ENCODE measurements around the gene CCRL2.
A peak's percentile ranks its signal among the peaks of the same experiment; 100 is the strongest.
"Not testable (repeated sequence)": the region's sequence is repeated elsewhere in the genome, so short reads cannot be mapped to it uniquely, and the experiment has no call there.

The CCRL2 gene

GRCh38 chr3:46405301-46406019 lies 1.6 kb upstream of the CCRL2 start:
- peak; percentile 98 for DNase-seq

DNA sequence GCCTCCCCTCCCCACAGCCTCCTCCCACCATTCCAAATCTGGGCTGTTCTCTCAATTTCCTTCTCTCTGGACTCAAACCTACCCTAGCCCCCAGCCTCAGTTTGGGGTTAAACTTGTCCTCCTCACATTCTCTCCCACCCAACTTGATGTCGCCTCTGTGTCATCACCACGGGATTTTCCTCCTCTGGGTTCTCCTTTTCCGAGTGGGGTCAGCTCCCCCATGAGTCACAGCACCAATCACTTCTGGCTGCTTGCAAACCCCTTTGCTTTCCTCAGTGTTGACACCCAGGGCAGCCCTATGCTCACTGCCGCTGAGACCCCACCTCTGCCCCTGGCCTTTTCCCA lies 644 bp upstream of the CCRL2 start:
- peak; percentile 99 for DNase-seq

GRCh38 chr3:46407970-46408369 lies 911 bp downstream of the CCRL2 start:
- peak; percentile 81 for DNase-seq

DNA sequence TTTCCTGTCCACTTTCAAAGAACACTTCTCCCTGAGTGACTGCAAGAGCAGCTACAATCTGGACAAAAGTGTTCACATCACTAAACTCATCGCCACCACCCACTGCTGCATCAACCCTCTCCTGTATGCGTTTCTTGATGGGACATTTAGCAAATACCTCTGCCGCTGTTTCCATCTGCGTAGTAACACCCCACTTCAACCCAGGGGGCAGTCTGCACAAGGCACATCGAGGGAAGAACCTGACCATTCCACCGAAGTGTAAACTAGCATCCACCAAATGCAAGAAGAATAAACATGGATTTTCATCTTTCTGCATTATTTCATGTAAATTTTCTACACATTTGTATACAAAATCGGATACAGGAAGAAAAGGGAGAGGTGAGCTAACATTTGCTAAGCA lies 1.8 kb downstream of the CCRL2 start:
- peak; percentile 34 for DNase-seq

GRCh38 chr3:46409739-46410489 lies 2.9 kb downstream of the CCRL2 start:
- DNase-seq, result peak; percentile 16

DNA sequence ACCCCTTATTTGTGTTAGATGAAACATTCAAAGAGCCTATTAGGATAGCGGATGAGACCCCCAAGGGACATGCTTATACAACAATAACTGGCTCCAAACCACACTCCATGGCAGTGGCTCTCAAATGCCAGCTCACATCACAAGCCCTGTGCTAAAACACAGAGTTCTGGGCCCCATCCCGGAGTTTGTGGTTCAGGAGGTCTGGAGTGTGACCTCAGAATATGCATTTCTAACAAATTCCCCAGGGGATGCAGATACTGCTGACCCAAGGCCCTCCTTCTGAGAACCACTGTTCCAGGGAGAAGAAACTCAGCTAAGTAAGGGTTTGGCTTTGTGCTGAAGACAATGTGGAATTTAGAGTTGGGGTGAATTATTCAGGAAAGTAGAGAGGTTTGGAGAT lies 3.6 kb downstream of the CCRL2 start:
- peak; percentile 9 for DNase-seq

GRCh38 chr3:46411271-46411670 lies 4.2 kb downstream of the CCRL2 start:
- no peak for DNase-seq

DNA sequence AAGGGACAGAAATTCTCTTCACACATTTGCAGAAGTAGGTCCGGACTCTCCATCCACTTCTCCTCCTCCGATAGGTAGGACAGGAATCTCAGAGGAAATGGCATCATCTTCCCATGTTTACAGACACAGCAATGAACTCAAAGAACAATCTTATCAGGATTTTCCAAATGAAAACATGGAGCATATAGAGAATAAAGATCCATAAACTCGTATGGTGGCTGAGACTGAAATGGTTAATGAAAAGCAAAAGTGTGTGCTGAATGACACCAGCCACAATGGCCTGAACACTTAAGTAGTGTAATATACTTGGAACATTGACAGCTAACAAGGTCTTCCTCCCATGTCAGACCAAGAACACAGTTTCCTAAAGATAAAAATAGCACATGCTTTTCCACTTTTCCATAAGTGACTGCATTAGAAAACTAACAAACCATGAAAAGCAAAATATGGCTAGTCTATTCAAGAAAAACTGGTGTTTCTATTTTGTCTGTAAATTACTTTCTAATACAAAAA lies 5.8 kb downstream of the CCRL2 start:
- DNase-seq, result no peak

GRCh38 chr3:46413951-46414350 lies 6.9 kb downstream of the CCRL2 start:
- DNase-seq, result peak; percentile 45

DNA sequence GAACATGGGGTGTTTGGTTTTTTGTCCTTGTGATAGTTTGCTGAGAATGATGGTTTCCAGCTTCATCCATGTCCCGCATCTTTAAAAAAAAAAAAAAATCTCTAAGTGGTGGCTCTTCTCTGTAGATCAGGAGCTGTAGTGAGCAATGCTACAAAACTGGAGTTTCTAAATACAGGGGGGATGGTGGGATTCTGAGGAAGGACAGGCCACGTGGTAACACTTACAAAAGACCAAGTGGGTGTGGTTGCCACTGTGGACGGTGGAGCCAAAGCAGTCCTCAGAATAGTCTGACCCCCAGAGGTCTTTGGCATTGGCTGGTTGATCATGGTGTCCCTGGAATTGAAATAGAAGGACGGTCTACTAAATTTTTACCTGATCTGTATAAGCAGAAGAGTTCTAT lies 7.7 kb downstream of the CCRL2 start:
- no peak for DNase-seq

DNA sequence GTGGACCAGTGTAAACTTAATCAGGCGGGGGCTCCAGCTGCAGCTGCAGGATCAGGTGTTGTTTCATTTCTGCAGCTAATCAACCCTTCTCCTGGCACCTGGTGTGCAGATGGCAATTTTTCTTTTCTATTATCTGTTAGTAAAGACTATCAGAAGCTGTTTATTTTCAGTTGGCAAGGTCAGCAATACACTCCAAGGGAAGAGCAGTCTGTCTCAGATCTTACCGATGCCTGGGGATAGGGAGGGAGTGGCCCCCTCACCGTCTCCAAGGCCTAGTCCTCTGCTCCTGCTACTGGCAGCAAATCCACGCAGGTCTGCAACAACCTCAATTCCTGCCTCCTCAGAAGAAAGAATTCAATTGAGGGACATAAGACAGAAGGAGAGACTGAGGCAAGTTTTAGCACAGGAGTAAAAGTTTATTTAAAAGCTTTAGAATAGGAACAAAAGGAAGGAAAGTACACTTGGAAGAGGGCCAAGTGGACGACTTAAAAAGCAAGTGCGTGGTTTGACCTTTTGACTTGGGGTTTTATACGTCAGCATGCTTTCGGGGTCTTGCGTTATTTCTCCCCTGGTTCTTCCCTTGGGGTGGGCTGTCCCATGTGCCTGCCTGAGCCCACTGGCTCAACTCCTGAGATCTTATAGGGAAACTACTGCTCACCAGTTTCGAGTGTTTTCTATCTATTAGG lies 9.2 kb downstream of the CCRL2 start:
- peak; percentile 46 for DNase-seq

DNA sequence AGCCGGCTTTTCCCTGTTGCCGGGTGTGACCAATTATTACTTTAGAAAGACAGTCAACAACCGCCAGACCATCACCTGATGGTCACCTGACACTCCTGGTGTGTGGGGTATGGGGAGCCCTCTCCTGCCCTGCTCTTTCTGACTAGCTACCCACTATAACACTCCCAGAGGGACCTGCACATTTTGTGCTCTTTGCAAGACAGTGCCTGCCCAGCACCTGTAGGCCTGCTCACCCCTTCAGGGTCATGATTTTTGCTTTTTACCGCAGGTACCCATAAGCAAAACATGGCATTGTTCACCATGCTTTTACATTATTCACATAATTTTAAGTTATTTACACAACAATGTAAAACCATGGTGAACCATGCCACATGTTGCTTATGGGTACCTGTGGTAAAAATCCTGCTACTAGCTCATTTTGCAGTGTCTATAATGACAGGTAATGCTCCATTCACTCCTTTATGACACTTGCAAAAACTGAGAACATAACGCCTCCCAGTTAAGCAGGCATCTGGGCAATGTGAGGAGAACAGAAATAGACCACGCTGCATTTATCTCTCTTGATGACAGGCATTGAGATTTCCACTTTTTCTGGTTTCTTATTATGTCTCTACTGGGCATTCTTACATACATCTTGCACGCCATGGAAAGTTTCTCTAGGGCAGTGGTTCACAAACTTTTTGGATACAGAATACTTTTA lies 9.9 kb downstream of the CCRL2 start:
- DNase-seq, result no peak

DNA sequence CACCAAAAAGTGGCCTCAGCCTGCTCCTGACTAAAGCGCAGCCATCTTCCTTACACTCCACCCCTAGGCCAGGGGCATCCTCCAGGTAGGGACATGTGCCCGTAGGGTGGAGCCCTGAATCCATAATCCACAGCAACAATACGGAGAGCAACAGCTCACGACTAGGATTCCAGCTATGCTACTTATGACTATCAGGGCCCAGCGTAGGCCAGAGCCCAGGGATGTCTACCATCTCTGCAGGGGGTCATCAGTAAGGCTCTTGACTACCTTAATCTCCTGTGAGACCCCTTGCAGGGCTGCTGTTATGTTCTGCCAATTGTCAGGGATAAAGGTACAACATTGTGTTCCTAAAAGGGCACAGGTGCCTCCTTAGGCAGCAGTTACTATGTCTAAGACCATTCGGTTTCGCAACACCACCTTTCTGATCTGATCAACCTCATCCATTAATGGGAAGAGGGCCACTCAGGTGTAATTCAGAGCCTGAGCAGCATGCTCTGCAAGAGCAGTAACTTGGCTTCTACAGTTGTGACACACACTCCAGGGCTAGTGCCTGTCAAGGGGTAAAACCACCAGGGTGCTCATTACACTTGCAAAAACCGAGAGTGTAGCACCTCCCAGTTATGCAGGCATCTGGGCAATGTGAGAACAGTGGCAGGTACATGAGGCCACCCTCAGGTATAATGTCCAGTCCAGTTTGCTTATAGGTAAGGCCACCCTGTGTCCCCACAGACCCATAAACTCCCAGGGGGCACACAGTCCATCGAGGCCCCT lies 11.0 kb downstream of the CCRL2 start:
- DNase-seq, result no peak

- no peak for DNase-seq
Observed at GRCh38 chr3:46419816-46420215, 12.8 kb downstream of the CCRL2 start.

DNA sequence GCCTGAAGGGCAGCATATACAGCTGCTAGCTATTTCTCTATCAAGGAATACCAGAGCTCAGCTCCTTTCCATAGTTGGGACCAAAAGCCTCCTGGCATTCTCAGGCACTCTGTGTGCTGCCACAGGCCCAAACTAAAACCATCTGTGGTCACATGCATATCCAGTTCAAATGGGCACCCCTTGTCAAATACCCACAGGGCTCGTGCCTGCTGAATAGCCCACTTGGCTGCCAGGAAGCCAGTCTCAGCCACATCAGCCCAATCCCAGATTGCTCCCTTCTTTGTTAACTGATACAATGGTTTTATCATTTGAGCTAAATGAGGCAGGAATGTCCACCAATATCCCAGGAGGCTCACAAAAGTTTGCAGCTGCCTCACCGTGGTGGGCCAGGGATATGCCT lies 13.9 kb downstream of the CCRL2 start:
- DNase-seq, result no peak

GRCh38 chr3:46422617-46423016 lies 15.6 kb downstream of the CCRL2 start:
- no peak for DNase-seq

GRCh38 chr3:46423588-46423987 lies 16.5 kb downstream of the CCRL2 start:
- peak; percentile 35 for DNase-seq

GRCh38 chr3:46426476-46426875 lies 19.4 kb downstream of the CCRL2 start:
- DNase-seq, result not testable (repeated sequence)

- DNase-seq, result not testable (repeated sequence)
Observed at GRCh38 chr3:46427404-46427803, 20.3 kb downstream of the CCRL2 start.

DNA sequence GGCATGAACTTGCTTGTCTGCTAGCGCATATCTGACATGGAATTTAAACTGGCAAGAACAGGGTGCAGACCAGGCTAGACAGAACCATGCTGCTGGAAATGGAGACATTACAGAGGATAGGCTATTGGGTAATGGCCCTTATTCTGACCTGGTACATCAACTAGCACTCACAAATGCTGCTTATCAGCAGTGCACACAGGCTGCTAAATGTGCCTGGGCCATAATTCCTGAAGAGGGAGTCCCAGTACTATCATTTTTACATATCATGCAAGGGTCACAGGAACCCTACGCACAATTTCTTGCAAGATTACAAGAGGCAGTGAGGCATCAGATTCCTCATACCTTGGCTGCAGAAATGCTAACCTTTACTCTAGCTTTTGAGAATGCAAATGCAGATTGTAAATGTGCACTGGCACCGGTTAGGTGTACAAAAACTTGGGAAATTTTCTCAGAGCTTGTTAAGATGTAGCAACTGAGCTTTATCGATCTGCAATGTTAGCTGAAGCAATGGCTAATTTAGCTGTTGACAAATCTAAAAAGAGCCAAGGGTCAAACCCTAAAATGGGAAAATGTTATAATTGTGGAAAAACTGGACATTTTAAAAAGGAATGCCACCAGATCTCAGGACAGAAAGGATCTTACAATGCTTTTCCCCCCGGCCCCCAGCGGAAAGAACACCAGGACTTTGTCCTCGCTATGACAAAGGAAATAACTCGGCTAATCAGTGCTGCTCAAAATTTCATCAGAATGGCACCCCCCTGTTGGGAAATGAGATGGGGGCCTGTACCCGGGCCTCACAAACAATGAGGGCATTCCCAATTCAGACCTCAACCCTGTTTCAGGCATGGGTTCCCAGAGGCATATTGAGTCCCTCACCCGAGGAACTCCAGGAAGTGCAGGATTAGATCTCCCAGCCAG lies 21.1 kb downstream of the CCRL2 start:
- DNase-seq, result no peak

- DNase-seq, result no peak
Observed at GRCh38 chr3:46429250-46429649, 22.2 kb downstream of the CCRL2 start.

All from suppressor macrophage treated with lipopolysaccharide for 4 hours (primary cell).